ENCODE results near the gene IRX2.

Gene IRX2

GRCh38 chr5:2751592-2752021 is at the start of gene IRX2:
Gene IRX2 (minus strand): TSS chr5:2751677. CDS start chr5:2751413, 264 bp downstream.
- in situ Hi-C loops (cut with MboI; ENCODE audit: low sequenced_read_pairs) = no loop called here

DNA sequence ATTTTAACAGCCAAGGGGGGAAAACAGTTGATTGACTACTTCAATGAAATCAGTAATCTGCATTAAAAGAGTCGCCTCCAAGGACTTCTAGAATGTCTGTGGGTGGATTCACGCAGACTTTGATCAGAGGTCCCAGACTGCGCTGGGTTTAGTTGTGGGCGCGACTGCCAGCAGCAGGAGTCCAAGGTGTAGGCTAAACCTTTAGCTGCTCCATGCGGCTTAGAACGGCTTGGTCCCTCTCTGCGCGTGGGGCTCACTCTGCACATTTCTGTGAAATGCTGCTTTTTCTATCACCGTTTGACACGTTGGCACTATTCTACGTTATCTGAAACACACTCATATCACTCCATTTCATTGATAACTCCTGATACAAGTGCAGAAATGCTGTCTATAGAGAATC is 48.6 kb upstream of the IRX2 start:
- in situ Hi-C loops (cut with MboI; ENCODE audit: low sequenced_read_pairs) = no loop called here

- in situ Hi-C loops (cut with MboI; ENCODE audit: low sequenced_read_pairs) = no loop called here
Measured at GRCh38 chr5:2797981-2798380, 46.5 kb upstream of the IRX2 start.

DNA sequence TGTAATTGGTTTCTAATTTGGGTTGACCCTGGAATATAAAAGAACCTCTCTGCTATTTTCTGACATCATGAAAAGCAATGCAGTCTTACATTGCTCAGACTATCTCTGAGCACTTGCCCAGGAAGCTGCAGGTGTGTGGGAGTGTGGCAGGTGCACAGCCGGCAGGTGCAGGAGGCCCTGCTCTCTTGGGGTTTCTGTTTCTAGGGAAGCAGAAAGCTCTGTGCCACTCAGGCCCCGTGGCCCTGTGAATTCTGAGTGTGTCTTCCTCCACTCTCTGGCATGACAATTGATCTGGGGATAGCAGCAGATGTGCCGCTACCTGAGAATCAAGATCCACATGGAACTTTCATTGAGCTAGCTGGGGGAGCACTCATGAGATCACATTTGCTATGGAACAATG is 45.7 kb upstream of the IRX2 start:
- in situ Hi-C loops (cut with MboI; ENCODE audit: low sequenced_read_pairs) = no loop called here

DNA sequence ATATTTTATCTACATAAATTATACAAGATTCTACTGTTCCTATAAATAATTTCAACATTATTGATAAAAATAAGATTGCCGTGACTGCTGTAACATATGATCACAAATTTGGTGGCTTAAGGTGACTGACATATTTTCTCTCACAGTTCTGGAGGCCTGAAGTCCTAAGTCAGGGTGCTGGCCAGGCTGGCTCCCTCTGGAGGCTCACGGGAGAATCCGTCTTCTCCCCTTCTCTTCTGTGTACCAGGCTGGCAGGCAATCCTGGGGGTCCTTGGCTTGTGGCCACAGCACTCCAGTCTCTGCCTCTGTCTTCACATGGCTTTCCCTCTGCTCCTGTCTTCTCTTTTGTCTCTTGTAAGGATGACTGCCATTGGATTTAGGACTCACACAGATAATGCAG is 31.7 kb upstream of the IRX2 start:
- in situ Hi-C loops (cut with MboI; ENCODE audit: low sequenced_read_pairs) = no loop called here

GRCh38 chr5:2782658-2783057 is 31.2 kb upstream of the IRX2 start:
- in situ Hi-C loops (cut with MboI; ENCODE audit: low sequenced_read_pairs) = no loop called here

DNA sequence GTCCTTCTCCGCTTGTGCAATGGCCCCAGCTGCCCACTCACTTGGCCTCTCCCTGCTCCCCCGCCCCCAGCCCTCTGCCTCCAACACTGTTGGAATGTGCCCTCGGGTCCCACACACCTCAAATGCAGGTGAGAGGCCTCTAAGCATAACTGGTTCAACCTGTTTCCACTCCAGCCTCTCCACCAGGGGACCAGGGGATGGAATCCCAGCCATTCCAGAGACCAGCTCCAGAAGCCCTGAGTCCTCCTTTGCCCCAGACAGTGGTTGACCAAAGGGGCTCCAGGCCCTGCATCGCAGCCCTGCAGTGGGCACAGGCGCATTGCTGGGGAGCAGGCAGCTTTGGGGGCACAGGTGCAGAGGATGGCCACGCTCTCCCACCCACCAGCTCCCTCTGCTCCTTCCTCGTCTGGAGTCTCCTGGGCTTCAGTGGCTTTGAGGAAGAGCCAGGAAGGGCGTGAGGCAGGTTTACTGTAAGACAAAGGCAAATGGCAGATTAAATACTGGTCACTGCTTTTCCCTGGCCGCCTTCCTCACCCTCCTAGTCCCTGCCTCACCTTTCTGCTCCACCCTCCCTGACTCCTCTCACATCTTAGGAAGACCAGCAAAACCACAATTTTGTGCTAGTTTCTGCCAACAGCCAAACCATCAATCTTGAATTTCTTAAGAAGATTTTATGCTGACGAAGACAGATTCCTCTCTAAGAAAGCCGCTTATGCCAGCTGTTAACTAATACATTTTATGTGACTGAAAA is 29.1 kb upstream of the IRX2 start:
- in situ Hi-C loops (cut with MboI; ENCODE audit: low sequenced_read_pairs) = no loop called here

- in situ Hi-C loops (cut with MboI; ENCODE audit: low sequenced_read_pairs) = no loop called here
Measured at GRCh38 chr5:2779459-2779858, 28.0 kb upstream of the IRX2 start.

- in situ Hi-C loops (cut with MboI; ENCODE audit: low sequenced_read_pairs) = no loop called here
Measured at GRCh38 chr5:2776337-2777302, 25.1 kb upstream of the IRX2 start.

DNA sequence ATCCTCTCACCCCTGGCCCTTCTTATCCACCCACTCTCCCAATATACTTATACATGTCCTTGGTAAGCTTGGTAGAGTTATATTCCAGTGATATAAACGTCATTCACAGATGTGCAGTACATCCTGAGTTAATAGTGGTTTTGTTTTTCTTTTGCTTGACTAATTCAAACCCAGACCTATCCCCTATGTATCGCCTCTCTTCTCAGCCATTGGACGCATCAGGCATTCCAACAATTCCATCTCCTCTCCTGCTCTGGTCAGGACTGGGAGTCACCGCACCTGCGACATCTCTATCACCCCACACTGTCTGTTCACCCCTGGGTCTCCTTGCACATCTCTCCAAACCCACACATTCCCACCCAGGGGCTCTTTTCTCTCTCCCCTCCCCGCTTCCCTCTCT is 21.9 kb upstream of the IRX2 start:
- in situ Hi-C loops (cut with MboI; ENCODE audit: low sequenced_read_pairs) = no loop called here

- in situ Hi-C loops (cut with MboI; ENCODE audit: low sequenced_read_pairs) = no loop called here
Measured at GRCh38 chr5:2767089-2767488, 15.6 kb upstream of the IRX2 start.

DNA sequence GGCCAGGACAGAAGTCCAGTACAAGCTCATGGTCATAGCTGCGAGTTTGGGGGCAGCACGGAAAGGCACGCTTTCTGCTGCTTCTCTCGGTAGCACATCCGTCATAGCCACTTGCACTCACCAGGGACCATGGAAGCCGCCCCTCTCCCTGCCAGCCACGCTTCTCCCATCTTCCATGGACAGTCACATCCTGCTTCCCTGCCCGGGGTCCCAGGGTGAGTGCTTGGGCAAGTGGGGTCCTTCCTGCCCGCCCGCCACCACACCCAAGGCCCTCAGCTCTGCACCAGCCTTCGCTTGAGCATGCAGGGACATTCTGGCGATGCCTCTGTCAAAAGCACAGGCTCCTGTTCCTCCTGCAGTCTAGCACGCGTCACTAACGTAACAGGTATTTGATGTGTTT is 13.1 kb upstream of the IRX2 start:
- in situ Hi-C loops (cut with MboI; ENCODE audit: low sequenced_read_pairs) = no loop called here

- in situ Hi-C loops (cut with MboI; ENCODE audit: low sequenced_read_pairs) = no loop called here
Measured at GRCh38 chr5:2763533-2763794, 12.0 kb upstream of the IRX2 start.

DNA sequence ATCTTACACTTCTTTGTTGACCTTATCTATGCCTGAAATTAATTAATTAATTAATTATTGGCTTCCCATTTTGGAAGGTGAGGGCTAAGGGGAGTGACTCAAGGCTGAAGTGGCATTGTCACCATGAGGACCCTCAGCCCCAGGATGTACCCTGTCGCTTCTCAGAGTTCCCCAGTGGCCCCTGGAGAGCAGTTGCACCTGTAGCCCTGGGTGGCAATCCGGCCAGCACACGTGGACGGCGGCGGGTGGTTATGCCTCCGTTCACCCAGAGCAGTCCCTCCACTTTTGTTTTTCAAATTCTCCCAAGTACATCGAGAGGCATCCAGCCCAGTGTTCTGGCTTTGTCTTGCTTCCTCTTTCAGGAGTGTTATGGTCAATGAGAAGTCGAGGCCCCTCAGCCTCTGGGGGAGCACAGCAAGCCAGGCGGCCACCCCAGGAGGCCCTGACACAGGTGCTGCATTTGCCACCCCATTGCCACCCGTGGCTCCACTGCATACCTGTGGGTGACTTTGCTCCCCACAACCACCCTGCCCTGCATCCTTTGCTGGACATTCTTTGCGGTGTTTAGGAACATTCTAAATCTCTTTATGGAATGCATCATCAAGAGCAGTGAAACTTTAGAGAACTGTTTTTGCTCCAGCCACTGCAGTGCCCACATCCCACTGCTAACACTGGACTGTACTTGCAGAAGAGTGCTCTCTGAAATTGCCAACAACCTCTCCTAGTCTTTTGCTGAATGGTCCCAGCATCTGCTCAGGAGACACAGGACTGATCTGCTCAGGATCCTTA is 11.5 kb upstream of the IRX2 start:
- in situ Hi-C loops (cut with MboI; ENCODE audit: low sequenced_read_pairs) = no loop called here

DNA sequence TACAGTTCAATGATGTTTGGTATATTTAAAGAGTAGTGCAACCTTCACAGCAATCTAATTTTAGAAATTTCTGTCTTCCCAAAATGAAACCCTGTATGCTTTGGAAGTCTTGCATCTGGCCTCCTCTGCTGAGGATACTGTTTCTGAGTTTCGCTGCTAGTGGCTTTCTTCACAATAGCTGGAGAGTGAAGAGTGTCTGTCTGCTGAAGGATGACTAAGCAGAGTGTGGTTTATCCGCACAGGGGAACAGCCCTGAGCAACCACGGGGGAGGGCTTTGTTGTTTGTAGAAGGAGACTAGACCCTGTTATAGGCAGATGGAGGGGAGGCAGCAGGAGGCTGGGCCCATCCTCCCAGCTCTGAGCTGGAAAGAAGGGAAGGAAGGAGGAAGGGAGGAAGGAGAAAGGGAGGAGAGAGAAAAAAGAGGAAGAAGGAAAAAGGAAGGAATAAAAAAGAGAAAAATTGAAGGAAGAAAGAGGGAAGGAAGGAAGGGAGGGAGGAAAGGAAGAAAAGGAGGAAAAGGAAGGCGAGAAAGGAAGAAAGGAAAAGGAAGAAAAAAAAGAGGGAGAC is 10.5 kb upstream of the IRX2 start:
- in situ Hi-C loops (cut with MboI; ENCODE audit: low sequenced_read_pairs) = no loop called here

- in situ Hi-C loops (cut with MboI; ENCODE audit: low sequenced_read_pairs) = no loop called here
Measured at GRCh38 chr5:2759696-2760461, 8.4 kb upstream of the IRX2 start.

DNA sequence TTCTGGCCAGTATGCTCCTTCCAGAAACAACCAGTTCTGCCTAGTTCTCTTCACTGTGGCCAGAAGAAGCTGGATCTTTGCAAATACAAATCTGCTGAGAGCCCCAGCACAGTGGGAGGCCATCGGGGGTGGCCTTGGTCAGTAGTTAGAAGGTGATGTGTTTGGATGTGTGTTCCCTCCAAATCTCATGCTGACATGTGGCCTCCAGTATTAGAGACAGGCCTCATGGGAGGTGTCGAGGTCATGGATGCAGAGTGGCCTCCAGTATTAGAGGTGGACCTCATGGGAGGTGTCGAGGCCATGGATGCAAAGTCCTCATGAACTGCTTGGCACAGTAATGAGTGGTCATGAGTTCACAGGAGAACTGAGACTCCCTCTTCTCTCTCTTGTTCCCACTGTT is 7.6 kb upstream of the IRX2 start:
- in situ Hi-C loops (cut with MboI; ENCODE audit: low sequenced_read_pairs) = no loop called here

DNA sequence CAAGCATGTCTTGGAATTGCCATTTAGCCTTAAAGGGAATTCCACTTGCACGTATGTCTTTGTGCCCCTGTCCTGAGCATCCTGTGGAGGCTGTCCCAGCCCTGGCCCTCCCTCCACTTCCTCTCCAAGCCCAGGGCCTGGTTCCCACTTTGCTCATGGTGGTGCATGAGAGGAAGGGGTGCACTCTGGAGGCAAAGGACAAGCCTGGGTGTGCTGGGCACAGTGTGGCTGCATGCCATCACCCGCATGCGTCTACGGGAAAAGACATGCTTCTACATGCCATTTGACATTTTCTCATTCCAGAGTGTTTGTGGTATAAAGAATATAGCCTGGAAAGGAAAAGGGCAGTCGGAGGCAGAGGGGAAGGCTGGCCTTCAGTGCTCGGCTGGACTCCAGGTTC is 7.2 kb upstream of the IRX2 start:
- in situ Hi-C loops (cut with MboI; ENCODE audit: low sequenced_read_pairs) = no loop called here

- in situ Hi-C loops (cut with MboI; ENCODE audit: low sequenced_read_pairs) = no loop called here
Measured at GRCh38 chr5:2757563-2758351, 6.3 kb upstream of the IRX2 start.
